Fibroblast of skin of left quadriceps (primary cell): ENCODE results near the gene TRMT61A.
A peak's percentile ranks its signal among the peaks of the same experiment; 100 is the strongest.

ENCODE experiments used
- DNase-seq, 2 experiments: peaks; one replicate each; pipeline ENCODE4 v3.0.0-alpha.2; 2013; ENCODE audit warnings: low read depth in 2 of 2

TRMT61A gene

GRCh38 chr14:103528587-103529382, at the start of gene TRMT61A:
TSS of gene TRMT61A (plus strand) at chr14:103529196. CDS start at chr14:103529979, 783 bp downstream.
- peak; percentile 69 to 73 for DNase-seq

- DNase-seq, result no peak
These were observed 48.4 kb upstream of the TRMT61A start for GRCh38 chr14:103480595-103480994.

GRCh38 chr14:103483600-103483999, 45.4 kb upstream of the TRMT61A start:
- peak; percentile 55 for DNase-seq

GRCh38 chr14:103485504-103485903, 43.5 kb upstream of the TRMT61A start:
- DNase-seq, result no peak

- no peak for DNase-seq
These were observed 40.9 kb upstream of the TRMT61A start for GRCh38 chr14:103488071-103488470.

- DNase-seq, result no peak
These were observed 40.0 kb upstream of the TRMT61A start for GRCh38 chr14:103488960-103489359.

GRCh38 chr14:103489621-103490020, 39.4 kb upstream of the TRMT61A start:
- DNase-seq, result no peak

- no peak for DNase-seq
These were observed 37.3 kb upstream of the TRMT61A start for GRCh38 chr14:103491691-103492090.

- DNase-seq, result no peak
These were observed 36.7 kb upstream of the TRMT61A start for GRCh38 chr14:103492156-103492925.

GRCh38 chr14:103495854-103496253, 33.1 kb upstream of the TRMT61A start:
- DNase-seq, result no peak

GRCh38 chr14:103496776-103497175, 32.2 kb upstream of the TRMT61A start:
- no peak for DNase-seq

GRCh38 chr14:103499709-103500108, 29.3 kb upstream of the TRMT61A start:
- no peak for DNase-seq

- DNase-seq, result peak; percentile 50 to 57
These were observed 28.6 kb upstream of the TRMT61A start for GRCh38 chr14:103500148-103500990.

- DNase-seq, result no peak
These were observed 27.7 kb upstream of the TRMT61A start for GRCh38 chr14:103501041-103501870.

- DNase-seq, result no peak
These were observed 26.9 kb upstream of the TRMT61A start for GRCh38 chr14:103501921-103502669.

GRCh38 chr14:103502877-103503276, 26.1 kb upstream of the TRMT61A start:
- DNase-seq, result no peak

- no peak for DNase-seq
These were observed 25.7 kb upstream of the TRMT61A start for GRCh38 chr14:103503296-103503695.

GRCh38 chr14:103504991-103505565, 23.9 kb upstream of the TRMT61A start:
- no peak for DNase-seq

GRCh38 chr14:103507751-103508150, 21.2 kb upstream of the TRMT61A start:
- no peak for DNase-seq
